Subcutaneous abdominal adipose tissue (tissue), 5 donors: Measurements from ENCODE around the gene DRGX.

Experiments used
- H3K27ac ChIP-seq: one replicate; pipeline ENCODE4 v1.7.0; 2013; ENCODE audit warnings: low read depth, mild to moderate bottlenecking, inconsistent platforms, low read length, moderate library complexity
- H3K27me3 ChIP-seq, 5 donors: one replicate each; pipeline ENCODE4 v1.7.0; 2013; ENCODE audit warnings: low read length in 5 of 5, inconsistent platforms in 1 of 5; ENCODE audit not compliant: control insufficient read depth in 5 of 5, insufficient read depth in 4 of 5
- H3K36me3 ChIP-seq, 5 donors: one replicate each; pipeline ENCODE4 v1.7.0; 2013; ENCODE audit warnings: low read length in 5 of 5; ENCODE audit not compliant: control insufficient read depth in 5 of 5, insufficient read depth in 5 of 5
- H3K4me1 ChIP-seq, 5 donors: one replicate each; pipeline ENCODE4 v1.7.0; 2013; ENCODE audit warnings: low read length in 5 of 5, mild to moderate bottlenecking in 3 of 5, moderate library complexity in 1 of 5; ENCODE audit not compliant: control insufficient read depth in 5 of 5, insufficient read depth in 5 of 5
- H3K4me3 ChIP-seq, 5 donors: one replicate each; pipeline ENCODE4 v1.7.0; 2013; ENCODE audit warnings: low read length in 5 of 5, low read depth in 1 of 5
- H3K9ac ChIP-seq, 5 donors: one replicate each; pipeline ENCODE4 v1.7.0; 2013; ENCODE audit warnings: low read length in 5 of 5, mild to moderate bottlenecking in 4 of 5, moderate library complexity in 3 of 5
- H3K9me3 ChIP-seq, 5 donors: one replicate each; pipeline ENCODE4 v1.7.0; 2013; ENCODE audit warnings: low read length in 5 of 5; ENCODE audit not compliant: control insufficient read depth in 5 of 5
- donor health status: healthy.
- donor health status: healthy.
- donor health status: healthy.
- donor health status: healthy.
- donor health status: healthy.

The DRGX gene

DNA sequence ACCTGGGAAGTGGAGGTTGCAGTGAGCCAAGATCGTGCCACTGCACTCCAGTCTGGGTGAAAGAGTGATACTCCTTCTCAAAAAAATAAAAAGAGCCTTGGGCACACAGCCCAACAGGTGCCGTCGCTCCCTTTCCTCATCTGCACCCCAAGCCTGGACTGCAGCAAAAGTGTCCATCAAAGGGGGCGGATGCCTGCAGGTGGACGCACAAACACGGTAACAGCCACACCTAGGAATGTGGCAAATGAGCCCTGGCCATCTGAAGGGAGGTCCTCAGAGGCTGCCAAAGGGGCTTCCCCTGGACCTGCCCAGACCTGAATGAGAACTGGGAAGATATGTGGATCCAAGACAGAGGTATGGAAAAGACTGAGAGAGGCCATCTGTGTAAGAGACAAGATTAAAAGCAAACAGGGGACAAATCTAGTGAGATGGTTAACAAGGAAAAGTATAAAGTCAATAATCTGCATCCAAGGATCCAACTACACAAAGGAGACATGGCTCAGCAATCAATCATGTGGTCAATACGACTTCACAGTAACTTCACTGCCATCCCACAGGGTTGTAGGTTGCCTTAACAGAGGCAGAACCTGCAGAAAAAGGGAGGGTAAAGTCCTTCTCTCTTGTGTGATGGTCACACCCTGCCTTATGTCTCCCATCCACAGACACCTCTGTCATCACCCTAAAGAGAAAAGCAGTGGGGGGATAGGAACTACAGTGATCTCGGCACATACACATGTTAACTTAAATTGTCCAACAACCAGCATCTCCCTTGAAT lies 25.4 kb downstream of the DRGX start:
- H3K9me3 ChIP-seq: no peaks in the 10 kb centered on the region
- H3K4me1 ChIP-seq: no peaks in the 10 kb centered on the region
- H3K9ac ChIP-seq: no peak overlapping the region
- peaks cover 5 to 11% (median 6%) of the 10 kb centered on the region in 5 donors for H3K27me3 ChIP-seq
- no peaks in the 10 kb centered on the region for H3K36me3 ChIP-seq
- H3K27ac ChIP-seq: no peak overlapping the region
- no peak overlapping the region for H3K4me3 ChIP-seq

- Histone ChIP-seq H3K27ac (no peak overlapping the region), H3K9me3 (no peaks in the 10 kb centered on the region), H3K4me1 (no peaks in the 10 kb centered on the region)
Observed at GRCh38 chr10:49369216-49370162, 26.4 kb downstream of the DRGX start.

DNA sequence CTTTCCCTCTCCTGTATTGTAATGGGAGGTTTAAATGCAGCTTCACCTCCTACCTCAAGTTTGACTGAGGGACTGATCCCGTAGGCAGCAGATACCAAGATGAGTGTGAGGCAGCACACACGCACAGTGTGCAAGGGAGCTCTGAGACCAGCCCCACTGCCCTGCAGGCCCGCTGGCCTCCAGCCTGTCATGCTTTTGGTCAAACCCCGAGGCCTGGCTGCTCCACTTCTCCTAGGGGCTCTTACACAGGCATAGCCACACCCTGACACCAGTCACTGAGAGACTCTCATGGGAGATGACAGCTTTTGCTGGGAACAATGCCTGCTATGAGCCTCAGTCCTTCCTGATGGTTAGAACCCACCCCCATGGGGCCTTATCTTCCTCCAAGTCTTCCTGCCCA lies 27.6 kb downstream of the DRGX start:
- Histone ChIP-seq H3K27me3 (peaks cover 5 to 11% (median 6%) of the 10 kb centered on the region in 5 donors), H3K4me1 (no peaks in the 10 kb centered on the region), H3K9ac (no peak overlapping the region), H3K4me3 (no peak overlapping the region), H3K27ac (no peak overlapping the region), H3K36me3 (no peaks in the 10 kb centered on the region), H3K9me3 (no peaks in the 10 kb centered on the region)

More at GRCh38 chr10:49369216-49370162, 26.4 kb downstream of the DRGX start:
- H3K9ac ChIP-seq: no peak overlapping the region
- H3K36me3 ChIP-seq: no peaks in the 10 kb centered on the region
- H3K4me3 ChIP-seq: no peak overlapping the region
- peaks cover 5 to 11% (median 6%) of the 10 kb centered on the region in 5 donors for H3K27me3 ChIP-seq

GRCh38 chr10:49367600-49367999 lies 28.3 kb downstream of the DRGX start:
- Histone ChIP-seq H3K27me3 (peaks cover 5 to 11% (median 6%) of the 10 kb centered on the region in 5 donors), H3K27ac (no peak overlapping the region), H3K36me3 (no peaks in the 10 kb centered on the region), H3K4me1 (no peaks in the 10 kb centered on the region), H3K4me3 (no peak overlapping the region), H3K9me3 (no peaks in the 10 kb centered on the region), H3K9ac (no peak overlapping the region)

- H3K4me3 ChIP-seq: no peak overlapping the region
- no peaks in the 10 kb centered on the region for H3K4me1 ChIP-seq
- H3K9ac ChIP-seq: no peak overlapping the region
- H3K27me3 ChIP-seq: peaks cover 5 to 11% (median 6%) of the 10 kb centered on the region in 5 donors
- H3K9me3 ChIP-seq: no peaks in the 10 kb centered on the region
- no peaks in the 10 kb centered on the region for H3K36me3 ChIP-seq
- no peak overlapping the region for H3K27ac ChIP-seq
Observed at GRCh38 chr10:49366460-49366859, 29.4 kb downstream of the DRGX start.

GRCh38 chr10:49365675-49366415 lies 30.0 kb downstream of the DRGX start:
- peaks cover 0 to under 1% (median 0%) of the 10 kb centered on the region in 5 donors for H3K4me1 ChIP-seq
- peaks cover 5 to 11% (median 6%) of the 10 kb centered on the region in 5 donors for H3K27me3 ChIP-seq
- H3K36me3 ChIP-seq: no peaks in the 10 kb centered on the region
- H3K27ac ChIP-seq: no peak overlapping the region
- H3K9me3 ChIP-seq: no peaks in the 10 kb centered on the region
- no peak overlapping the region for H3K9ac ChIP-seq
- H3K4me3 ChIP-seq: no peak overlapping the region

DNA sequence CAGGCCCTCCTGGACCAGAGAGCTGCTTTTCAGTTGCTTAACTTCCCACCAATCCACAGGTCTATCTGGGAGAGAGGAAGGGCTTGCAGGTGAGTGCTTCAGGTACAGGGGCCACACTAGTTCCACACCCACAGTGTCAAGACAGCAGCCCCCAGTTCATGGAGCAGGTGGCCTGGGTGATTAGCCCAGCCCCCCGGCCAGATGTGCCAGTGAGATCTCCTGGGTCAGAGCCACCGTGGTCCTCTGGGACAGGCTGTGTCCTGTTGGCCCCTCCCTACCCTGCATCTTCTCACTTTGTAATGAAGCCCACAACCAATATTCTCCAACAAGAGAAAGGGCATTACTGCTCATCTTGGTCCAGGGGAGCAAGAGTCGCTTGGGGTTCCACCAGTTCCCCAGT lies 30.6 kb downstream of the DRGX start:
- Histone ChIP-seq H3K4me1 (peaks cover 0 to 6% (median 5%) of the 10 kb centered on the region in 5 donors), H3K36me3 (no peaks in the 10 kb centered on the region), H3K27me3 (peaks cover 5 to 11% (median 6%) of the 10 kb centered on the region in 5 donors)

DNA sequence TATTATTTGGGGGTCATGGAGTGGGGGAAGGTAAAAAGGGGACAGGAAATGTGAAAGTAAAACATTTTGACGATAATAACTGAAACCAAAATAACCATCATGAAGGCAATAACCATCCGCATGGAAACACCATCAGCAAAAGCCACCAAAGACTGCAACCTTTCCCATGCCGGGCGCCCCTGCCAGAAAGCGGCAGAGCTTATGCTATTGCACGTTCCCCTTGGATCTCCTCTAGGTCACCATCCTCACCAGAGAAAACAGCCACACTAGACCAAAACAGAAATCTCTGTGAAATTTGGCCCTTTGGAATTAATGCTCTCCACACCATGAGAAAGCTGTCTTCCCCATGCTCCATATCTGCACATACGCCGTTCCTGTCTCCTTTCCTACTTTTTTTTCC lies 31.1 kb downstream of the DRGX start:
- H3K4me1 ChIP-seq: peaks cover 0 to 12% (median 10%) of the 10 kb centered on the region in 5 donors
- peaks cover 5 to 11% (median 6%) of the 10 kb centered on the region in 5 donors for H3K27me3 ChIP-seq
- no peaks in the 10 kb centered on the region for H3K9me3 ChIP-seq
- H3K36me3 ChIP-seq: no peaks in the 10 kb centered on the region
- no peak overlapping the region for H3K4me3 ChIP-seq
- H3K27ac ChIP-seq: no peak overlapping the region
- no peak overlapping the region for H3K9ac ChIP-seq

More for the DNA sequence above, 30.6 kb downstream of the DRGX start:
- Histone ChIP-seq H3K9ac (no peak overlapping the region), H3K4me3 (no peak overlapping the region), H3K27ac (no peak overlapping the region), H3K9me3 (no peaks in the 10 kb centered on the region)

GRCh38 chr10:49364051-49364450 lies 31.8 kb downstream of the DRGX start:
- no peak overlapping the region for H3K27ac ChIP-seq
- H3K9ac ChIP-seq: no peak overlapping the region
- no peaks in the 10 kb centered on the region for H3K9me3 ChIP-seq
- no peaks in the 10 kb centered on the region for H3K36me3 ChIP-seq
- H3K4me1 ChIP-seq: peaks cover 0 to 14% (median 12%) of the 10 kb centered on the region in 5 donors
- peaks cover 3 to 11% (median 5%) of the 10 kb centered on the region in 5 donors for H3K27me3 ChIP-seq
- no peak overlapping the region for H3K4me3 ChIP-seq
